Uterus (tissue), 2 donors: Measurements from ENCODE around the gene PDPK1.

ENCODE experiments used
- CTCF ChIP-seq, 4 experiments: fragments of 200-600 bp in 2 of 4; fragments of 450-650 bp in 2 of 4; sonication (generic) in 2 of 4; IDR thresholded peaks; one replicate each; pipeline ENCODE4 v1.5.1; 2016 to 2019; ENCODE audit warnings: antibody characterized with exemption in 4 of 4, mild to moderate bottlenecking in 2 of 4, moderate library complexity in 1 of 4
- POLR2A ChIP-seq, 2 donors: fragments of 450-650 bp; IDR thresholded peaks; one replicate each; pipeline ENCODE4 v1.6.1; 2016; ENCODE audit warnings: antibody characterized with exemption in 2 of 2, mild to moderate bottlenecking in 1 of 2, moderate library complexity in 1 of 2

- no peak for TF ChIP-seq CTCF (IDR thresholded peaks at IDR 0.05)
- TF ChIP-seq POLR2A (IDR thresholded peaks at IDR 0.05), result no peak
Measured at GRCh38 chr16:2611499-2611862, 73.7 kb downstream of the PDPK1 start.
